Measurements from ENCODE around the gene WIPF1.

Gene WIPF1

GRCh38 chr2:174535757-174536703, 61.6 kb downstream of the WIPF1 start:
- H3K27ac ChIP-seq (ENCODE audit: low read depth, low read length), result no peak overlapping the region
- no peaks in the 10 kb centered on the region for H3K27me3 ChIP-seq (ENCODE audit: control insufficient read depth in 5 of 5, insufficient read depth in 4 of 5, low read length in 5 of 5)
- no peaks in the 10 kb centered on the region for H3K9me3 ChIP-seq (ENCODE audit: control insufficient read depth in 5 of 5, low read length in 5 of 5)
- no peak overlapping the region for H3K9ac ChIP-seq (ENCODE audit: low read length in 5 of 5)
- no peak overlapping the region for H3K4me3 ChIP-seq (ENCODE audit: low read depth in 1 of 5, low read length in 5 of 5)
- no peaks in the 10 kb centered on the region for H3K36me3 ChIP-seq (ENCODE audit: control insufficient read depth in 5 of 5, insufficient read depth in 5 of 5, low read length in 5 of 5)
- peaks cover 0 to 3% (median 0%) of the 10 kb centered on the region in 5 donors for H3K4me1 ChIP-seq (ENCODE audit: control insufficient read depth in 5 of 5, insufficient read depth in 5 of 5, low read length in 5 of 5)

DNA sequence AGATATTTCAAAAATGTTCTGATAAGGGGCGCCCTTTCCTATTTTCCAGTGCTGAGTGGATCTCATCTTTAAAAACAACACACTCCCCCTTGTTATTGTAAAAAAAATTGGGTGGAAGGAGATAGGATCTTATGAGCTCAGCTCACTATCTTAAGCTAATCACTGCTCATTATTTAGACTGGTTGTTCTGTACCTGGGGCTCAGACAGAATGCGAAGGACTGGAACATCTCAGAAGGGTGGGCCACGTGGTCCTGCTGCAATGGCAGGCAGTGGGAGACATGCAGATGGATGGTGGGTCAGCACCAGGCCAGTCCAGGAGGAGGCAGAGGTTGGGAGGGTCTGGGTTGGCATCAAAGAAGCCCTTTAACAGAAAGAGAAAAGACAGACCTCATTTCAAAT, 62.5 kb downstream of the WIPF1 start:
- H3K9me3 ChIP-seq (ENCODE audit: control insufficient read depth in 5 of 5, low read length in 5 of 5), result no peaks in the 10 kb centered on the region
- H3K4me3 ChIP-seq (ENCODE audit: low read depth in 1 of 5, low read length in 5 of 5), result no peak overlapping the region
- H3K9ac ChIP-seq (ENCODE audit: low read length in 5 of 5), result no peak overlapping the region
- H3K27me3 ChIP-seq (ENCODE audit: control insufficient read depth in 5 of 5, insufficient read depth in 4 of 5, low read length in 5 of 5), result no peaks in the 10 kb centered on the region
- H3K4me1 ChIP-seq (ENCODE audit: control insufficient read depth in 5 of 5, insufficient read depth in 5 of 5, low read length in 5 of 5), result peaks cover 0 to 3% (median 0%) of the 10 kb centered on the region in 5 donors
- no peak overlapping the region for H3K27ac ChIP-seq (ENCODE audit: low read depth, low read length)
- H3K36me3 ChIP-seq (ENCODE audit: control insufficient read depth in 5 of 5, insufficient read depth in 5 of 5, low read length in 5 of 5), result no peaks in the 10 kb centered on the region

- Histone ChIP-seq H3K27me3 (ENCODE audit: control insufficient read depth in 5 of 5, insufficient read depth in 4 of 5, low read length in 5 of 5) (no peaks in the 10 kb centered on the region), H3K9me3 (ENCODE audit: control insufficient read depth in 5 of 5, low read length in 5 of 5) (peaks cover 0 to 6% (median 2%) of the 10 kb centered on the region in 5 donors), H3K27ac (ENCODE audit: low read depth, low read length) (no peak overlapping the region), H3K4me3 (ENCODE audit: low read depth in 1 of 5, low read length in 5 of 5) (no peak overlapping the region), H3K36me3 (ENCODE audit: control insufficient read depth in 5 of 5, insufficient read depth in 5 of 5, low read length in 5 of 5) (no peaks in the 10 kb centered on the region), H3K9ac (ENCODE audit: low read length in 5 of 5) (no peak overlapping the region), H3K4me1 (ENCODE audit: control insufficient read depth in 5 of 5, insufficient read depth in 5 of 5, low read length in 5 of 5) (no peaks in the 10 kb centered on the region)
Observed at GRCh38 chr2:174529916-174530315, 67.7 kb downstream of the WIPF1 start.

DNA sequence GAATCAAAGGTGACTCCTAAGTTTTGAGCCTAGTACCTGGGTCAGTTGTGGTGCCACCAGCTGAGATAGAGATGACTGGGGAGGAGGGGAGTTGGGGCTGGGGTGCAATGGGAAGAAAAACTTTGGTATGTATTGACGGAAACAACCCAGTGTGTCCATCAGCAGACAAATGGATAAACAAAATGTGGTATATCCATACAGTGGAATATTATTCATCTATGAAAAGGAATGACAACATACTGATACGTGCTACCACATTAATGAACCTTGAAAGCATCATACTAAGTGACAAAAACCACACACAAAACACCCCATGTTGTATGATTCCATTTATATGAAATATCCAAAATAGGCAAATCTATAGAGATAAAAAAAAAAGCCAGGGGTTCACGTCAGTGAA, 69.6 kb downstream of the WIPF1 start:
- no peaks in the 10 kb centered on the region for H3K27me3 ChIP-seq (ENCODE audit: control insufficient read depth in 5 of 5, insufficient read depth in 4 of 5, low read length in 5 of 5)
- H3K4me1 ChIP-seq (ENCODE audit: control insufficient read depth in 5 of 5, insufficient read depth in 5 of 5, low read length in 5 of 5), result peaks cover 0 to 3% (median 0%) of the 10 kb centered on the region in 5 donors
- H3K9ac ChIP-seq (ENCODE audit: low read length in 5 of 5), result no peak overlapping the region
- no peak overlapping the region for H3K4me3 ChIP-seq (ENCODE audit: low read depth in 1 of 5, low read length in 5 of 5)
- H3K27ac ChIP-seq (ENCODE audit: low read depth, low read length), result no peak overlapping the region
- H3K36me3 ChIP-seq (ENCODE audit: control insufficient read depth in 5 of 5, insufficient read depth in 5 of 5, low read length in 5 of 5), result no peaks in the 10 kb centered on the region
- H3K9me3 ChIP-seq (ENCODE audit: control insufficient read depth in 5 of 5, low read length in 5 of 5), result peaks cover 0 to 6% (median 2%) of the 10 kb centered on the region in 5 donors

- H3K27me3 ChIP-seq (ENCODE audit: control insufficient read depth in 5 of 5, insufficient read depth in 4 of 5, low read length in 5 of 5), result no peaks in the 10 kb centered on the region
- peaks cover 0 to 3% (median 0%) of the 10 kb centered on the region in 5 donors for H3K4me1 ChIP-seq (ENCODE audit: control insufficient read depth in 5 of 5, insufficient read depth in 5 of 5, low read length in 5 of 5)
- no peaks in the 10 kb centered on the region for H3K36me3 ChIP-seq (ENCODE audit: control insufficient read depth in 5 of 5, insufficient read depth in 5 of 5, low read length in 5 of 5)
- H3K27ac ChIP-seq (ENCODE audit: low read depth, low read length), result no peak overlapping the region
- H3K9me3 ChIP-seq (ENCODE audit: control insufficient read depth in 5 of 5, low read length in 5 of 5), result peaks cover 0 to 6% (median 2%) of the 10 kb centered on the region in 5 donors
- no peak overlapping the region for H3K4me3 ChIP-seq (ENCODE audit: low read depth in 1 of 5, low read length in 5 of 5)
- no peak overlapping the region for H3K9ac ChIP-seq (ENCODE audit: low read length in 5 of 5)
Observed at GRCh38 chr2:174527101-174527721, 70.4 kb downstream of the WIPF1 start.

- Histone ChIP-seq H3K4me1 (ENCODE audit: control insufficient read depth in 5 of 5, insufficient read depth in 5 of 5, low read length in 5 of 5) (peaks cover 0 to 3% (median 0%) of the 10 kb centered on the region in 5 donors), H3K27ac (ENCODE audit: low read depth, low read length) (no peak overlapping the region), H3K27me3 (ENCODE audit: control insufficient read depth in 5 of 5, insufficient read depth in 4 of 5, low read length in 5 of 5) (peaks cover 0 to 3% (median 0%) of the 10 kb centered on the region in 5 donors), H3K9ac (ENCODE audit: low read length in 5 of 5) (no peak overlapping the region), H3K36me3 (ENCODE audit: control insufficient read depth in 5 of 5, insufficient read depth in 5 of 5, low read length in 5 of 5) (no peaks in the 10 kb centered on the region), H3K4me3 (ENCODE audit: low read depth in 1 of 5, low read length in 5 of 5) (no peak overlapping the region), H3K9me3 (ENCODE audit: control insufficient read depth in 5 of 5, low read length in 5 of 5) (peaks cover 0 to 6% (median 2%) of the 10 kb centered on the region in 5 donors)
Observed at GRCh38 chr2:174524527-174524926, 73.1 kb downstream of the WIPF1 start.

- peaks cover 0 to 3% (median 0%) of the 10 kb centered on the region in 5 donors for H3K27me3 ChIP-seq (ENCODE audit: control insufficient read depth in 5 of 5, insufficient read depth in 4 of 5, low read length in 5 of 5)
- no peaks in the 10 kb centered on the region for H3K36me3 ChIP-seq (ENCODE audit: control insufficient read depth in 5 of 5, insufficient read depth in 5 of 5, low read length in 5 of 5)
- no peak overlapping the region for H3K4me3 ChIP-seq (ENCODE audit: low read depth in 1 of 5, low read length in 5 of 5)
- peaks cover 0 to 3% (median 0%) of the 10 kb centered on the region in 5 donors for H3K9me3 ChIP-seq (ENCODE audit: control insufficient read depth in 5 of 5, low read length in 5 of 5)
- peaks cover 0 to 3% (median 0%) of the 10 kb centered on the region in 5 donors for H3K4me1 ChIP-seq (ENCODE audit: control insufficient read depth in 5 of 5, insufficient read depth in 5 of 5, low read length in 5 of 5)
- no peak overlapping the region for H3K27ac ChIP-seq (ENCODE audit: low read depth, low read length)
- no peak overlapping the region for H3K9ac ChIP-seq (ENCODE audit: low read length in 5 of 5)
Observed at GRCh38 chr2:174522553-174522952, 75.1 kb downstream of the WIPF1 start.

GRCh38 chr2:174518395-174518794, 79.2 kb downstream of the WIPF1 start:
- Histone ChIP-seq H3K4me3 (ENCODE audit: low read depth in 1 of 5, low read length in 5 of 5) (no peak overlapping the region), H3K9ac (ENCODE audit: low read length in 5 of 5) (no peak overlapping the region), H3K36me3 (ENCODE audit: control insufficient read depth in 5 of 5, insufficient read depth in 5 of 5, low read length in 5 of 5) (no peaks in the 10 kb centered on the region), H3K4me1 (ENCODE audit: control insufficient read depth in 5 of 5, insufficient read depth in 5 of 5, low read length in 5 of 5) (no peaks in the 10 kb centered on the region), H3K27ac (ENCODE audit: low read depth, low read length) (no peak overlapping the region), H3K27me3 (ENCODE audit: control insufficient read depth in 5 of 5, insufficient read depth in 4 of 5, low read length in 5 of 5) (peaks cover 0 to 3% (median 0%) of the 10 kb centered on the region in 5 donors), H3K9me3 (ENCODE audit: control insufficient read depth in 5 of 5, low read length in 5 of 5) (no peaks in the 10 kb centered on the region)

DNA sequence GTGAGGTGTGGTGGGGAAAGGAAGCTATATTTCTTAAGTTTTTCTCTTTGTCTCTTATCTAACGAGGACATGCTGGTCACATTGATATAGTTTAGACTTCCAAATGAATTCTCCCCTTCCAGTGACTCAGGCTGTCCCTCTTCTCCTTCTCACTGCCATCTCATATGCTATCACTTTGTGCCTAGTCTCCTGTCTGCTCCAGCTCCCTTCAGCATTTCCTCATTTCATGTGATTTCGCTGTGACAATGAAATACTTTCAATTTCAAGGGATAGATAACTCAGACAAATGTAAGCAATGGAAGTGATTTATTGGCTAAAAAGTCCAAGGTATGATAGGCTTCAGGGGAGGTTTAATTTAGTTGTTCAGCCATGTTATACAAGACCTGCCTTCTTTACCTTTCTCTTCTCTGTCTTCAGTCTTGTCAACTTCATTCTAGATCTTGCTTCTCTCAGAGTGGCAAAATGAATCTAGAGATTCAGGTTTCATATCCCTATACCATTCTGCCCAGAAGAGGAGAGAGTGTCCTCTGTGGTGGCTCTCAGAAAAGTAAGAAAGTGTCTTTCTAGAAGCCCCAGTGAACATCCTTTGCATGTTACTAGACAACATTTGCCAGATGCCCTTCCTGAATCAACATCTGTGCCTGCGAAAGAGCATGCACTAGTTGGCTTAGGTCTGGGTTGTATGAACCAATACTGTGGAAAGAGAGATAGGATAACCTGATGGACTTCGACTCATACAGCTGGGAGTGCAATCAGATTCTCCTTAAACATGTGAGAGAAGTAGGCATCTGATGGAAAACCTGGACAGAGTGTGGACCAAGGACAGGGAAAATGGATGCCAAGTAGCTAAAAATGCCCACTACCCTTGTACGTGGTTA, 80.9 kb downstream of the WIPF1 start:
- no peaks in the 10 kb centered on the region for H3K4me1 ChIP-seq (ENCODE audit: control insufficient read depth in 5 of 5, insufficient read depth in 5 of 5, low read length in 5 of 5)
- H3K36me3 ChIP-seq (ENCODE audit: control insufficient read depth in 5 of 5, insufficient read depth in 5 of 5, low read length in 5 of 5), result no peaks in the 10 kb centered on the region
- H3K9ac ChIP-seq (ENCODE audit: low read length in 5 of 5), result no peak overlapping the region
- H3K4me3 ChIP-seq (ENCODE audit: low read depth in 1 of 5, low read length in 5 of 5), result no peak overlapping the region
- no peak overlapping the region for H3K27ac ChIP-seq (ENCODE audit: low read depth, low read length)
- peaks cover 0 to 5% (median 0%) of the 10 kb centered on the region in 5 donors for H3K9me3 ChIP-seq (ENCODE audit: control insufficient read depth in 5 of 5, low read length in 5 of 5)
- H3K27me3 ChIP-seq (ENCODE audit: control insufficient read depth in 5 of 5, insufficient read depth in 4 of 5, low read length in 5 of 5), result peaks cover 0 to 3% (median 0%) of the 10 kb centered on the region in 5 donors

Measured in subcutaneous abdominal adipose tissue (tissue), 5 donors.